HepG2 (cell line): ENCODE results near the gene CALML4. TPM values are rescaled to one million over a fixed set of nuclear protein-coding genes. Genes with fewer than 3 reads are reported as not detected.

Experiments
- MTF2 ChIP-seq: sonication (generic); formaldehyde crosslinking; IDR thresholded peaks from 2 replicates; pipeline ENCODE4 v1.5.0; 2020; ENCODE audit warnings: missing genetic modification reagents, borderline replicate concordance
- MYNN ChIP-seq: sonication (generic); formaldehyde crosslinking; IDR thresholded peaks from 2 replicates; pipeline ENCODE4 v1.4.0; 2020; ENCODE audit warnings: mild to moderate bottlenecking, low read depth, missing genetic modification reagents
- NFAT5 ChIP-seq: sonication (generic); formaldehyde crosslinking; IDR thresholded peaks from 2 replicates; pipeline ENCODE4 v1.4.0; 2020; ENCODE audit warnings: missing genetic modification reagents
- RBAK ChIP-seq: sonication (generic); formaldehyde crosslinking; IDR thresholded peaks from 2 replicates; pipeline ENCODE4 v1.5.1; 2020; ENCODE audit warnings: mild to moderate bottlenecking, missing genetic modification reagents
- REL ChIP-seq: sonication (generic); formaldehyde crosslinking; conservative IDR thresholded peaks from 2 replicates; pipeline ENCODE4 v1.8.0; 2022; ENCODE audit warnings: mild to moderate bottlenecking, missing genetic modification reagents, moderate library complexity
- SNAPC4 ChIP-seq: sonication (generic); formaldehyde crosslinking; IDR thresholded peaks from 2 replicates; pipeline ENCODE4 v1.4.0; 2020; ENCODE audit warnings: mild to moderate bottlenecking, missing genetic modification reagents
- SRY ChIP-seq: sonication (generic); formaldehyde crosslinking; IDR thresholded peaks from 2 replicates; pipeline ENCODE4 v1.8.0; 2022; ENCODE audit warnings: mild to moderate bottlenecking, missing genetic modification reagents
- ZBTB1 ChIP-seq: sonication (generic); formaldehyde crosslinking; IDR thresholded peaks from 2 replicates; pipeline ENCODE4 v1.4.0; 2020; ENCODE audit warnings: missing genetic modification reagents, borderline replicate concordance
- ZBTB33 ChIP-seq: sonication (generic); formaldehyde crosslinking; IDR thresholded peaks from 2 replicates; pipeline ENCODE4 v1.4.0; 2020; ENCODE audit warnings: missing genetic modification reagents
- ZBTB42 ChIP-seq: sonication (generic); formaldehyde crosslinking; IDR thresholded peaks from 2 replicates; pipeline ENCODE4 v1.5.0; 2020; ENCODE audit warnings: mild to moderate bottlenecking, missing genetic modification reagents
- ZEB1 ChIP-seq: IDR thresholded peaks from 2 replicates; pipeline ENCODE4 v1.6.1; 2012; ENCODE audit warnings: mild to moderate bottlenecking, low read depth, inconsistent platforms; ENCODE audit not compliant: insufficient replicate concordance
- ZNF143 ChIP-seq: sonication (generic); formaldehyde crosslinking; IDR thresholded peaks from 2 replicates; pipeline ENCODE4 v1.4.0; 2020; ENCODE audit warnings: missing genetic modification reagents
- ZNF788 ChIP-seq: sonication (generic); formaldehyde crosslinking; IDR thresholded peaks from 2 replicates; pipeline ENCODE4 v1.5.0; 2020; ENCODE audit warnings: mild to moderate bottlenecking, missing genetic modification reagents, borderline replicate concordance
- ZUFSP ChIP-seq: sonication (generic); formaldehyde crosslinking; IDR thresholded peaks from 2 replicates; pipeline ENCODE4 v1.9.0; 2021; ENCODE audit warnings: missing genetic modification reagents, mild to moderate bottlenecking, borderline replicate concordance
- polyA plus RNA-seq, 8 experiments: library from polyadenylated mRNA; depleted of rRNA in 3 of 8; stranded (reverse) in 7 of 8; unstranded in 1 of 8; fragments of >200 nt; fragmentation: Illumina TruSeq in 4 of 8; extraction: Trizol in 4 of 8; gene quantifications; 2 replicates each; pipeline versions ENCODE4 v1.2.1 to v1.2.3, GENCODE V29; 2011 to 2016; ENCODE audit warnings: low read depth in 4 of 8, missing spikeins in 1 of 8, mixed read lengths in 1 of 8; ENCODE audit not compliant: insufficient read depth in 1 of 8
- total RNA-seq, 5 experiments: library from RNA; depleted of rRNA; stranded (reverse); fragments of >200 nt; fragmentation: Illumina TruSeq; extraction: Trizol; gene quantifications; 2 replicates each; pipeline ENCODE4 v1.2.3, GENCODE V29; 2016; ENCODE audit warnings: low read depth in 1 of 5

CALML4 gene
- total and polyA plus RNA-seq, 2 of the 13 experiments (the other 11 are each of a cell fraction or from before 2014, with no cell fraction given) = 3.6 to 8.7 TPM

GRCh38 chr15:68229386-68230156, 24.4 kb upstream of the CALML4 start, which contains the start of gene CLN6 (continued):
- TF ChIP-seq ZUFSP (no peak), RBAK (no peak), ZNF143 (peak; percentile 31; the same call in 1 of the 2 replicates), ZBTB42 (CRISPR knock-in tag) (no peak), SNAPC4 (CRISPR knock-in tag) (no peak), MTF2 (CRISPR knock-in tag) (no peak), REL (CRISPR knock-in tag) (no peak), MYNN (CRISPR knock-in tag) (0 out of 2 replicates have a peak, but pooled peaks have one; percentile 28), SRY (no peak; the same call in 1 of the 2 replicates), ZBTB33 (CRISPR knock-in tag) (no peak; the same call in 1 of the 2 replicates), ZEB1 (no peak), ZBTB1 (CRISPR knock-in tag) (no peak), NFAT5 (CRISPR knock-in tag) (peak; percentile 77), ZNF788 (CRISPR knock-in tag) (peak; percentile 78)
